ENCODE measurements around the gene PKNOX2. TPM values are rescaled to one million over a fixed set of nuclear protein-coding genes. Genes with fewer than 3 reads are reported as not detected.

The PKNOX2 gene
- total and polyA plus RNA-seq, 9 donors: 11.5 to 27.8 (median 24.5) TPM

GRCh38 chr11:125287491-125288210 is 123.1 kb downstream of the PKNOX2 start:
- H3K4me3 ChIP-seq (ENCODE audit: low read length): no peak overlapping the region
- no peaks in the 10 kb centered on the region for H3K9me3 ChIP-seq (replicated peaks; ENCODE audit: control insufficient read depth, low read depth, low read length)
- H3K27ac ChIP-seq (ENCODE audit: low read length): peak overlapping the region; percentile 91
- WGBS (ENCODE audit: insufficient coverage): 8% methylated on average over 5 of the region's 11 CpGs
- H3K36me3 ChIP-seq (ENCODE audit: control insufficient read depth, insufficient read depth, low read length): peaks cover 7% of the 10 kb centered on the region
- peak; percentile 98 for DNase-seq
- peaks cover 65% of the 10 kb centered on the region for H3K4me1 ChIP-seq (ENCODE audit: control insufficient read depth, insufficient read depth, low read length)
- H3K27me3 ChIP-seq (ENCODE audit: control insufficient read depth, insufficient read depth, low read length): no peaks in the 10 kb centered on the region

DNA sequence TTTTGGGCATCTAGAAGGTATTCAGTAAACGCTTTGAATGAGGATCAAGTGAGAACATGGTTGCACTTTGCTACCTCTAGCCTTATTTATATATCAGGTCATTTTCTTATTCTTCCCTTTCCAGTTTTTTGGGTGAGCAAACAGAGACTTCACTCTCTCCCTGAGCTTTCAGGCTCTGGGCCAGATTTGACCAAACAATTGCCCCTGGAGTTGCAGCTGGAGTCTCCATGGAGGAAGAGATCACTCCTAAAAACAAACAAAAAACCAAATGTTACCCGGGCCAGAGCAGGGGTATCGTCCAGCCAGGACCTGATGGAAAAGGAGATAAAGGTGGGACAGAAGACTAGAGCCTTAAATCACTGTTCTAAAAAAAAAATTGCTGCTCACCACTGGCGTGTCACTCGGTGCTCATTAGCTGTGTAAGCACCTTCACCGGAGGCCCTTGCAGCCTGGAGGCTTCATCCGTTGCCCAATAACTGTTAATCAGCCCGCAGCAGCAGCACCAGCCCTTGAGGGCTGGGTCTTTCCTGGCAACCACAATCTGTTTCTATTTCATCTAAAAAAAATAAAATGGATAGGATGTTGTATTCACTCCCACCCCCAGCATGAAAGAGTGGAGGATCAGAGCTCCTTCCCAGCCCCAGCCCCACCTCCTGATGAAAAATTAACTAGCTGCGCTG is 125.0 kb downstream of the PKNOX2 start:
- H3K9me3 ChIP-seq (replicated peaks; ENCODE audit: control insufficient read depth, low read depth, low read length): no peaks in the 10 kb centered on the region
- WGBS (ENCODE audit: insufficient coverage): 80% methylated on average over 2 of the region's 9 CpGs
- no peak overlapping the region for H3K27ac ChIP-seq (ENCODE audit: low read length)
- no peaks in the 10 kb centered on the region for H3K27me3 ChIP-seq (ENCODE audit: control insufficient read depth, insufficient read depth, low read length)
- H3K4me3 ChIP-seq (ENCODE audit: low read length): no peak overlapping the region
- peaks cover 7% of the 10 kb centered on the region for H3K36me3 ChIP-seq (ENCODE audit: control insufficient read depth, insufficient read depth, low read length)
- H3K4me1 ChIP-seq (ENCODE audit: control insufficient read depth, insufficient read depth, low read length): peaks cover 50% of the 10 kb centered on the region
- DNase-seq: no peak

DNA sequence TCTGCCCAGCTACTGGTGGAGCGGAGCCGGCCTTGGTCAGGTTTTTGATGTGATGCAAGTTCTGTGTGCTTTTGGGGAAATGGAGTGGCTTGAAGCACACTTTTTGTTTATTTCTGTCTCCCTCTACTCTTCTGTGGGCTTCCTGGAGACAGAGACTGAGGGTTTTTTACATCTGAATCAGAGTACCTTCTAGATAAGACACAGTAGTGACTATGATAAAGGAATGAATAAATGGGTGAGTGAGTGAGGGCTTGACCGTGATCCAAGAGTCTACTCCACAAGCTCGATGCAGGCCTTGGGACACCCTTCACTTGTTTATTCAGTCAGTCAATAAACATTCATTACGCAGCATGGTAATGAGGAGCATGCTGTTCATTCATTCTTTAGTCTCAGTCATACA is 125.7 kb downstream of the PKNOX2 start:
- Histone ChIP-seq H3K9me3 (replicated peaks; ENCODE audit: control insufficient read depth, low read depth, low read length) (no peaks in the 10 kb centered on the region), H3K36me3 (ENCODE audit: control insufficient read depth, insufficient read depth, low read length) (peaks cover 7% of the 10 kb centered on the region), H3K27ac (ENCODE audit: low read length) (no peak overlapping the region), H3K27me3 (ENCODE audit: control insufficient read depth, insufficient read depth, low read length) (no peaks in the 10 kb centered on the region), H3K4me1 (ENCODE audit: control insufficient read depth, insufficient read depth, low read length) (peaks cover 50% of the 10 kb centered on the region), H3K4me3 (ENCODE audit: low read length) (no peak overlapping the region)
- DNase-seq: no peak
- 75% methylated on average over 2 of the region's 5 CpGs for WGBS (ENCODE audit: insufficient coverage)

DNA sequence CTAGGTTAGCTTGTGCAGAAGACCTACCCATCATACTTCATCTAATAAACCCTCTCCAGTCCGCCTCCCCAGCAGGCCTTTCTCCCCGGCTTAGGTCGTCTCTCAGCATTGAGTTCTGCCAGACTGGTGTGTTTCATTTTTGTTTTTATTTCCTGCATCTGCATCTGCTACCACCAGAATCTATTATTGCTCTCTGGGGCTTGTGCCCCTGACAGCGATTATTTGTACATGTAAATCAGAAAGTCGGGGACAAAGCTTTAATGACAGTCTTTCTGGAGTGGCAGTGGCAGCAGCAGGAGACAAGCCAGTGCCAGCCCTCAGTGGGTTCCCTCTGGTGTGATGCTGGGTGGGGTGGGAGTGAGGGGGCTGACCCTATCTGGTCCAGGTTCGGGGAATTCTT is 127.5 kb downstream of the PKNOX2 start:
- no peak for DNase-seq
- Histone ChIP-seq H3K9me3 (replicated peaks; ENCODE audit: control insufficient read depth, low read depth, low read length) (no peaks in the 10 kb centered on the region), H3K27me3 (ENCODE audit: control insufficient read depth, insufficient read depth, low read length) (no peaks in the 10 kb centered on the region), H3K4me3 (ENCODE audit: low read length) (no peak overlapping the region), H3K4me1 (ENCODE audit: control insufficient read depth, insufficient read depth, low read length) (peaks cover 47% of the 10 kb centered on the region), H3K27ac (ENCODE audit: low read length) (no peak overlapping the region), H3K36me3 (ENCODE audit: control insufficient read depth, insufficient read depth, low read length) (peaks cover 7% of the 10 kb centered on the region)
- WGBS (ENCODE audit: insufficient coverage): 77% methylated on average over 6 of the region's 6 CpGs

GRCh38 chr11:125293596-125293995 is 129.0 kb downstream of the PKNOX2 start:
- no peaks in the 10 kb centered on the region for H3K9me3 ChIP-seq (replicated peaks; ENCODE audit: control insufficient read depth, low read depth, low read length)
- peaks cover 37% of the 10 kb centered on the region for H3K4me1 ChIP-seq (ENCODE audit: control insufficient read depth, insufficient read depth, low read length)
- 100% methylated on average over 2 of the region's 5 CpGs for WGBS (ENCODE audit: insufficient coverage)
- no peak for DNase-seq
- H3K27ac ChIP-seq (ENCODE audit: low read length): no peak overlapping the region
- H3K36me3 ChIP-seq (ENCODE audit: control insufficient read depth, insufficient read depth, low read length): peaks cover 6% of the 10 kb centered on the region
- no peaks in the 10 kb centered on the region for H3K27me3 ChIP-seq (ENCODE audit: control insufficient read depth, insufficient read depth, low read length)
- H3K4me3 ChIP-seq (ENCODE audit: low read length): no peak overlapping the region

- H3K4me1 ChIP-seq (ENCODE audit: control insufficient read depth, insufficient read depth, low read length): peaks cover 43% of the 10 kb centered on the region
- DNase-seq: peak; percentile 92
- no peak overlapping the region for H3K27ac ChIP-seq (ENCODE audit: low read length)
- H3K27me3 ChIP-seq (ENCODE audit: control insufficient read depth, insufficient read depth, low read length): no peaks in the 10 kb centered on the region
- no peak overlapping the region for H3K4me3 ChIP-seq (ENCODE audit: low read length)
- 26% methylated on average over 5 of the region's 6 CpGs for WGBS (ENCODE audit: insufficient coverage)
- H3K9me3 ChIP-seq (replicated peaks; ENCODE audit: control insufficient read depth, low read depth, low read length): no peaks in the 10 kb centered on the region
- peaks cover 2% of the 10 kb centered on the region for H3K36me3 ChIP-seq (ENCODE audit: control insufficient read depth, insufficient read depth, low read length)
These were observed 131.4 kb downstream of the PKNOX2 start for GRCh38 chr11:125295931-125296330.

- no peak for DNase-seq
- Histone ChIP-seq H3K4me3 (ENCODE audit: low read length) (no peak overlapping the region), H3K27ac (ENCODE audit: low read length) (no peak overlapping the region), H3K9me3 (replicated peaks; ENCODE audit: control insufficient read depth, low read depth, low read length) (no peaks in the 10 kb centered on the region), H3K27me3 (ENCODE audit: control insufficient read depth, insufficient read depth, low read length) (no peaks in the 10 kb centered on the region), H3K4me1 (ENCODE audit: control insufficient read depth, insufficient read depth, low read length) (peaks cover 58% of the 10 kb centered on the region), H3K36me3 (ENCODE audit: control insufficient read depth, insufficient read depth, low read length) (peaks cover 3% of the 10 kb centered on the region)
- WGBS (ENCODE audit: insufficient coverage): 91% methylated on average over 5 of the region's 7 CpGs
These were observed 132.9 kb downstream of the PKNOX2 start for GRCh38 chr11:125297346-125297915.

- DNase-seq: peak; percentile 56
- WGBS (ENCODE audit: insufficient coverage): no CpG with 5 or more reads among the region's 8 CpGs
- Histone ChIP-seq H3K36me3 (ENCODE audit: control insufficient read depth, insufficient read depth, low read length) (peaks cover 5% of the 10 kb centered on the region), H3K9me3 (replicated peaks; ENCODE audit: control insufficient read depth, low read depth, low read length) (no peaks in the 10 kb centered on the region), H3K27ac (ENCODE audit: low read length) (peak overlapping the region; percentile 45), H3K4me3 (ENCODE audit: low read length) (no peak overlapping the region), H3K4me1 (ENCODE audit: control insufficient read depth, insufficient read depth, low read length) (peaks cover 73% of the 10 kb centered on the region), H3K27me3 (ENCODE audit: control insufficient read depth, insufficient read depth, low read length) (peaks cover 2% of the 10 kb centered on the region)
These were observed 134.6 kb downstream of the PKNOX2 start for GRCh38 chr11:125299061-125299615.

GRCh38 chr11:125299821-125300220 is 135.3 kb downstream of the PKNOX2 start:
- no peak for DNase-seq
- H3K4me1 ChIP-seq (ENCODE audit: control insufficient read depth, insufficient read depth, low read length): peaks cover 77% of the 10 kb centered on the region
- no peaks in the 10 kb centered on the region for H3K9me3 ChIP-seq (replicated peaks; ENCODE audit: control insufficient read depth, low read depth, low read length)
- H3K27ac ChIP-seq (ENCODE audit: low read length): peak overlapping the region; percentile 45
- WGBS (ENCODE audit: insufficient coverage): 89% methylated on average over 5 of the region's 9 CpGs
- peaks cover 2% of the 10 kb centered on the region for H3K27me3 ChIP-seq (ENCODE audit: control insufficient read depth, insufficient read depth, low read length)
- H3K4me3 ChIP-seq (ENCODE audit: low read length): no peak overlapping the region
- H3K36me3 ChIP-seq (ENCODE audit: control insufficient read depth, insufficient read depth, low read length): peaks cover 5% of the 10 kb centered on the region

- Histone ChIP-seq H3K27ac (ENCODE audit: low read length) (peak overlapping the region; percentile 77), H3K4me1 (ENCODE audit: control insufficient read depth, insufficient read depth, low read length) (peaks cover 71% of the 10 kb centered on the region)
These were observed 136.3 kb downstream of the PKNOX2 start for GRCh38 chr11:125300791-125301218.

More at GRCh38 chr11:125300791-125301218, 136.3 kb downstream of the PKNOX2 start:
- Histone ChIP-seq H3K36me3 (ENCODE audit: control insufficient read depth, insufficient read depth, low read length) (peaks cover 5% of the 10 kb centered on the region), H3K4me3 (ENCODE audit: low read length) (no peak overlapping the region), H3K27me3 (ENCODE audit: control insufficient read depth, insufficient read depth, low read length) (peaks cover 2% of the 10 kb centered on the region), H3K9me3 (replicated peaks; ENCODE audit: control insufficient read depth, low read depth, low read length) (no peaks in the 10 kb centered on the region)
- DNase-seq: peak; percentile 84
- WGBS (ENCODE audit: insufficient coverage): 50% methylated on average over 2 of the region's 3 CpGs
